Astrocyte (in vitro differentiated cells and primary cell): ENCODE measurements around the gene CDYL.

Experiments used
- CTCF ChIP-seq: IDR thresholded peaks from 2 replicates; pipeline ENCODE4 v1.5.1; 2011; ENCODE audit warnings: low read depth, mild to moderate bottlenecking, inconsistent platforms, low read length, moderate library complexity; ENCODE audit not compliant: insufficient read depth
- EZH2 ChIP-seq: IDR thresholded peaks from 2 replicates; pipeline ENCODE4 v1.6.1; 2012; ENCODE audit warnings: mild to moderate bottlenecking, low read length, inconsistent platforms; ENCODE audit not compliant: insufficient read depth

GRCh38 chr6:4997862-4998261, 221.7 kb downstream of the CDYL start:
- TF ChIP-seq CTCF, result no peak
- TF ChIP-seq EZH2, result no peak
